Stimulated activated CD8-positive, alpha-beta memory T cell treated with anti-CD3 and anti-CD28 coated beads, Interleukin-4, amount 100 ng/mL, for 48 hours (primary cell): ENCODE results near the gene POU2AF2.
"Not testable (repeated sequence)": the region's sequence is repeated elsewhere in the genome, so short reads cannot be mapped to it uniquely, and the experiment has no call there.

ENCODE experiments used
- DNase-seq: peaks from one replicate; pipeline ENCODE4 v3.0.0-alpha.2; 2020

The POU2AF2 gene

DNA sequence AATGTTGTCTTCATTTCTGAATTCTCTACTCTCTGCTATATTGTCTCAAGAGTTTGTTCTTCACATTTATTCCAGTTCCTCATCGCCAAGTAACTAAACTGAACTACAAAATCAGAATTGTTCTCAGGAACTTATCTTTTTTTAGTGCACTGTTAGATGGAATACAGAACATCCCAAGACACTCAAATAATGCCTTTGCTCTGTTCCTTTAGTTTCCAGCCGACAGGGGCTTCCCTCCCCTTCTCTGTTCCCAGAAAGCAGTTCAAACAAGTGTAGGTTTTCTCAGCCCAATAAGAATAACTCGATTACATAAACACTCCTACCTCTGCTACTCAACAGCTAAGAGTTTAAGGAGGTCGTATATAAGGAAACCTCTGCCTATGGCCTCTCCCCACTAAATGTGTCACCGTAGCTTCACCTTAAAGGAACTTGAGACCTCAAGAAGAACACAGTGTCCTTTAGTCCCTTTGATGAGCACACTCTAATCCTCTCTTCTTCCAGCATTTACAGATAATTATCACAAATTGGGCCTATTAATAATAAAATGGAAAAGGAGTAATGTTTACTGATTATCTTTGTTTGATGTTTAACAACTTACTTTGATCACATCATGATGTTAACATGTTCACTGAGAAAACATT lies 59.8 kb downstream of the POU2AF2 start:
- DNase-seq = no peak

DNA sequence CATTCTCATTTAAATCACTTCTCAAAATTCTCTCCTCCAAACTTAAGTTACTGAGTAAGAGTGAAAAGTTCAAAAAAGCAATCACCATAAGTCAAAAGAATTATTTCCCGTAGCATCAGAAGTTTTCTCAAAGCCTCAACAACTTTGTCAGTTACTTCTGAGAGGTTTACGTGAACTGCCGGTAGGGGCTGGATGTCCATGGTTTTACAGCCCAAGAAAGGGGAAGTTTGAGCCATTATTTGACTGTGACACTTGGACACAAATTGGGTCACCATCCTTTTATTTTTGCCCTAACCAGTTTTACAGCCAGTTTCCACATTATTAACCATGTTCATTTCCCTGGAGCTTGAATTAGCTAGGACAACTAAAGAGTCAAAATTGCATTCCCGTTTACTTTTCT lies 60.4 kb downstream of the POU2AF2 start:
- no peak for DNase-seq

DNA sequence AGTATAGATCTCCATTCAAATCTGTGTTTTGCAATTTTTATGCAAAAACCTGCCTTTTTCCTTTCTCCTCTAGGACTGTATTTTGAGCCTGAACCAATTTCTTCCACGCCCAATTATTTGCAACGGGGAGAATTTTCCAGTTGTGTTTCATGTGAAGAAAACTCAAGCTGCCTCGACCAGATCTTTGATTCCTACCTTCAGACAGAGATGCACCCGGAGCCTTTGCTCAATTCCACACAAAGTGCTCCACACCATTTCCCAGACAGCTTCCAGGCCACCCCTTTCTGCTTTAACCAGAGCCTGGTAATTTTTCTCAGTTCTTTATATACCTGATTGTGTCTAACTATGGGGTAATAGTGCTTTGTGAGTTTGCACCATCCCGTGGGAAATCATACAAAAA lies 60.8 kb downstream of the POU2AF2 start:
- no peak for DNase-seq

DNA sequence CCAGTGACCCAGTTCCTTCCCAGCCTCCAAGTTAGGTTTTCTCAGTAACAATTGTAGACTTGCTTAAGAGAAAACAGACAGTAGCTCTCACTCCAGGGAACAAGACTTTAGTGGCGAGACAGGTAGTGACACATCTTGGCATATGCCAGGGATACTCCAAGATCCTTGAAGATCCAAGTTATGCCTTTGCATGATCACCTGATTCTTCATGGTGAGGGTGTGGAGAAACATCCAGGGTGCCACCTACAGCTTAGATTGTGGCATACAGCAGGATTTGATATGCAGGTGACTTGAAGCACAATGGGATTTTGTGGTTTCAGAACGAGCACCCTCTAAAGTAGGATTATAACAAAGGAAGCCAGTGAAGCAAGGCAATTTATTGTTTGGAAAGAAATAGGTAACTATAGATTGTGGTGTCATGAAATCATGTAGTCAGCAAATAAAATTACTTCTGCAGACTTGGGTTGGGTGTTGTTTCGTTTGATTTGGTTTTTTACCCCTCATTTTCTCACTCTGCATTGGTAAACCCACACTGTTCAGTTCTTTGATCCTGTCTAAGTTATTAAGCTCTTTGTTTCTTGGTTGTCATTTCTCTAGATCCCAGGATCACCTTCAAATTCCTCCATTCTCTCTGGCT lies 62.1 kb downstream of the POU2AF2 start:
- DNase-seq = no peak

DNA sequence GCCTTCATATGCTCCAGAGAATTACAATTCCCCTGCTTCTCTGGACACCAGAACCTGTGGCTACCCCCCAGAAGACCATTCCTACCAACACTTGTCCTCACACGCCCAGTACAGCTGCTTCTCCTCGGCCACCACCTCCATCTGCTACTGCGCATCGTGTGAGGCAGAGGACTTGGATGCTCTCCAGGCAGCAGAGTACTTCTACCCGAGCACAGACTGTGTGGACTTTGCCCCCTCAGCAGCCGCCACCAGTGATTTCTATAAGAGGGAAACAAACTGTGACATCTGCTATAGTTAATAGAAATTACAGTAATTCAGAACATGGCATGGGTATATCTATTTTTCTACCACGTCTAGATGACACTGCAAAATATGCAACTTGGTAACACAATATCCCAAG lies 62.6 kb downstream of the POU2AF2 start:
- DNase-seq = no peak

DNA sequence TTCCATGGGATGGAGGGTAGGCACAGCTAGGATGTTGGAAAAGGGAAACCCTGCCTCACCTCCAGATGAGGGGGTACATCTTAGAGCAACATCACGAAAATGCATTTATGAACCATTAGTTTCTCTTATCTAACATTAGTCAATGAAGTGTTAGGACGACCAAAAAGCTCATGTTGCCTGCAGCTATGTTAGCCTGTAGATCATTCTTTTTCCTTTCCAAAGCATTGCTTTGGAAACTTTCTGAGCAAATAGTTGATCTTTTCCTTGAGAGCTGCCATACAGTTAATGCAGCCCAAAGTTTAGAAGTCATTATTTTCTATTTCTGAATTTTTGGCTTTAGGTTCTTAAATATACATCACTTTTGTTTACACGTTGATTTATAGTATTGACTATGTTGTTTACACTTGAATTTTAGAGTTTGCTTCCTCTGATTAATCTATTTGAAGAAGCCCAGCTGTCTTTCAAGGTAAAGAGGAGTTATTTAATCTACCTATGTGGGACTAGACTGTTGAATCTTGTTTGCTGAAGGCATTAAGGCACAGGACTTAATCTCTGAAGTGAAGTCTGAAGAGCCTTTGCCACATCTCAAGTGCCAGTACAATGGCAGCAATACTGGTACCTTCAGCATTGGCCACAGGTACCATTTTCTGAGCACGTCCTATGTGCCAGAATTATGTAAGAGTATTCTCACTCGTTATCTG lies 63.8 kb downstream of the POU2AF2 start:
- DNase-seq = no peak

DNA sequence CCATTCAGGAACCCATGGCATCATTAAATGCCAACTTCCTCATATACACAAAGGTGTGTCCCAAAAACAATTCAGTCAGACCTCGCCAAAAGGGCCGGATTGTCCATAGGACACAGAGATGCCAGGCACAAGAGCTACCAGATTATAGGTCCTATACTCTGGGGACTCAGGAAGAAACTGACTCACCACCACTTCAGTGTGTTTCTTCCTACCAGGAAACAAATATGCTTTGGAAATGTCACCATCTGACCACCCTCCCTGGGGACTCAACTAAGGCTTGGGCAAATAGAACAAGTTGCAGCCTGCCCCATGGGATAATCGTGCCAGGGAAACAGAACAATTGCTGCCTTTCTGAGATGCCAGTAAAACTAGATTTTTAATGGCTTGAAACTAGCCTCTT lies 64.6 kb downstream of the POU2AF2 start:
- no peak for DNase-seq

DNA sequence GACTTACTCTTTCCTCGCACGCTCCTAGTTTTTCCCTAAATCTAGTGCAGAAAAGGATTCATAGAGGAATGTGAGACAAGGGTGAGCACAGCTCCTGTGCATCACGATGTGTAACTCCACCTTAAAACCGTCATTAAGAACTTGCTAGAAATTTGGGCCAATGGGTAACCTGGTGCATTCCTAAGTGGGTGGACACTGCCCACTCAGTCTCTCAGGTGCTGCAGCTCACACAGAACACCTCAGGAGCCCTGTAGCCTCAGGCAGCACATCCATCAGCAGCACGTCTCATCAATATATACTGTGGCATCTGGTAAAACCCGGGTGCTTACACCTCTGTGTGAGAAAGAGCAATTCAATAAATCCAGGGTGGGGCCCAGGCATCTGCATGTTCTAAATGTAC lies 65.2 kb downstream of the POU2AF2 start:
- DNase-seq = no peak

DNA sequence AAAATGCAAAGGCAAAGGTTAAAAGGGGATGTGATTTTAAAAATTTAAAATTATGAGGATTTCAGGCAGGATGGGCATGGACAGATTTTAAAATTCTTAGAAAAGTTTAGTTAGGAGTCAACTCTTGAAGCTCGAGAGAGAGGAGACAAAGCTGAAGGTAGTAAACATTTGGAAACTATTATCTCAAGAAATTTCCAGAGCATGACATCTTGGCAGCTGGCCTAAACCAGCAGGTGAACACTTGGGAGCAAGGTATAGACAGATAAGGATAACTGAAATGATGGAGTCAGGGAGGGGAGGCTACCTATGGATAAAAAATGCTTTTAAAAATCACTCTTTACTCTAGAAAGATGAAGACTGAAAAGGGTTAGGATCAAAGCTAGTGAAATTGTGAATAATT lies 66.6 kb downstream of the POU2AF2 start:
- no peak for DNase-seq

DNA sequence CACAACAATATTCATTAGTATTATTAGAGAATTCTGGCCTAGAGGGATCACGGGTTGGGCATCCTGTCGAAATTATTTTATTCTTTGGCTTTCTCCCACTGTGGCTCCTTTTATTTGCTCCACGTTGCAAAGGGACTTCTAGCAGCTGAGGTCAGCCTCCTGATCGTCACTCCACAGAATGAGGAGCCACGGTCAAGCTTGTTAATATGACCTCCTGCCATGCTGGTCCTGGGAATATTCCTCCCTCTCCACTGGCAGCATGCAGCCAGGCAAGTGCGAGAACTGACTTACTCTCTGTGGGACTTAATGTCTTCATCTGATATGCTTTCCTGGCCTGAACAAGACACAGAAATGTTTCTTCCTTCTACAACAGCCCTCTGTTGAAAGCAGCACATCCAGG lies 73.8 kb downstream of the POU2AF2 start:
- DNase-seq = no peak

DNA sequence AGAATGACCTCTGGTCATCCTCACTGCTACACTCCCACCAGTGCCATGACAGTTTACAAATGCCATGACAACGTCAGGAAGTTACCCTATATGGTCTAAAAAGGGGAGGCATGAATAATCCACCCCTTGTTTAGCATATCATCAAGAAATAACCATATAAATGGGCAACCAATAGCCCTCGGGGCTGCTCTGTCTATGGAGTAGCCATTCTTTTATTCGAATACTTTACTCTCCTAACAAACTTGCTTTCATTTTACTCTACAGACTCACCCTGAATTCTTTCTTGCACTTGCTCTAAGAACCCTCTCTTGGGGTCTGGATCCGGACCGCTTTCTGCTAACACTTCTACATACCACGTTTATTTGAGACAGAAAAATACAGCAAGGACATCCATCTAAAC lies 74.7 kb downstream of the POU2AF2 start:
- not testable (repeated sequence) for DNase-seq

DNA sequence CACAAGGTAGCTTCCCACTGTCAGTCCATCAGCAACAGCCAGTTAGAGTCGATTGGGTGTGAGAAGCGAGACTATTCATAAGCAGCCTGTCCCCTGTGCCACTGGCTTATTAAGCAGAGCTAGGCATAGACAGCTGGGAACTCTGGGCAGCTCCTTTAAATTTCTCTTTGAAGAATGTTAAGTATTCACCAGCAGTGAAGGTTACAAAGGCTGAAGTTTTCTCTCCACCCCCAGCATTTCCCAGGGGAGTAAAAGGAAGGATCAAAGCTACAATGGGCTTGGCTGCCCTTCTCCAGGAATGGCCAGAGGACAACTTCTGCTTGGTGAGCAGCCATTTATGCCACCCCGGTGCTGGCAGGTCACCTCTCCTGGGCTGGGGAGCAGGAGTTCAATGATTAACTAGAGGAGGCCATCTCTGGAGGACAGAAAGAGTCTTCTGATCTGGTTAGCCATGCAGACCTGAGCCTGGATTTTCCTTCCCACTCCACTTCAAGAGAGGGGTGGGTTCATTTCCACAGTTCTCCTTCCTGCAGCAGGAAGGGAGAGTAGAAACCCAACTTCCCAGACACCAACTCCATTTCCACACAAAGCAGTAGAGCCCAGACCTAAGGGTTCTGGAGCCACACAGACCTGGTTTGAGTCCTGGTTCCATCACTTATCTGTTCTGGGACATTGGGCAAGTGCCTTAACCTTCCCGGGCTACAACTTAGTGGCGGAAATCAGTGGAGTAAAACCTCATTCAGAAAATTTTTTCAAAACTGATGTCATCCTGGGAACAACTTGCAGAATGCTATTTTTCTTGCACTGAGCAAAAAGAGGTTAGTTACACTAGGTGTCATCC lies 75.4 kb downstream of the POU2AF2 start:
- no peak for DNase-seq

DNA sequence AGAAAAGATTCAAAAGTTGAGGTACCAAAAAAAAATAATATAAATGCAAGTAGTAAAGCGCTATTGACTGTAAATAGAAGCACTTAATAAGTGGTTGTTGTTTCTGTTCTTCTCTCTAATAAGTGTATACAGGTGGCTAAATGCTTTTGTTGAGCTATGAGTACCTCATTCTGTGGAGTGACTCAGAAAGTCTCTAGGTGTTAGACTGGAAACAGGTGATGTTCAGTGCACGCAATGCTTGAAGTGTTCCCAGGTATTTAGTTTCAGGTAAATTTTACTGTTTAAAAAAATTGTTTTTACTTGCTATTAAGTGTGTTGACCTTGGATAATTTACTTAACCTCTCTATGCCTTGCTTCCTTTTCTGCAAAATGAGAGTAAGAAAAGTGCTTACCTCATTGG lies 77.0 kb downstream of the POU2AF2 start:
- no peak for DNase-seq

DNA sequence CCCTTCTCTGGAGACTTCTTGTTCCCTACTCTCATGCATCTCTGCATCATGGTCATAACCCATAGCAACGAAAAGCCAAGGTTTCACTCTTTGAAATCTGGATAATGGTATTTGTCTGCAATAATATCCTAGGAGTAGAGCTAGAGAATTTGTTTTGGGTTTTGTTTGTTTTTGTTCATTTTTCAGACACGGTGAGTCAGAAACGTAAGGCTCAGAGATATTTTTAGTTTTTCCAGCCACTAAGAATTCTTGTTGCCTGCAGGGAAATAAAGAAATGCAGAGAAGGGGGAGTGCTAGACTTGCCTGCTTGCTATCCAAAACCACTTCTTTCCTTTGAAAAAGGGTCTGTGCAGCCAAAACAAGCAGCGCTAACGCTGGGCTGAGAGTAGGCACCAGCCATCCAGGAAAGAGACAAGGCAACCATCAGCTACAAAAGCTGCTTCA lies 78.8 kb downstream of the POU2AF2 start:
- no peak for DNase-seq

DNA sequence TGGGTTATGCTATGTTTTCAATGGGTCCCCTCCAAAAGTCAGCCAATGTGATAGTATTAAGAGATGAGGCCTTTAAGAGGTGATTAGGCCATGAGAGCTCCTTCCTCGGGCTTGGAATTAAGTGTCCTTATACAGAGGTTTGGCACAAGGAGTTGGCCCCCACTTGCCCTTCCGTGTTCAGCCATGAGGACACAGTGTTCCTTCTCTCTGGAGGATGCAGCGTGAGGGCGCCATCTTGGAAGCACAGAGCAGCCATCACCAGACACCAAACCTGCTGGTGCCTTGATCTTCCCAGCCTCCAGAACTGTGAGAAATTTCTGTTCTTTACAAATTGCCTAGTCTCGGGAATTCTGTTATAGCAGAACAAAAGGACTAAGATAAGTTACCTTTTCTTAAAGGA lies 79.7 kb downstream of the POU2AF2 start:
- no peak for DNase-seq

DNA sequence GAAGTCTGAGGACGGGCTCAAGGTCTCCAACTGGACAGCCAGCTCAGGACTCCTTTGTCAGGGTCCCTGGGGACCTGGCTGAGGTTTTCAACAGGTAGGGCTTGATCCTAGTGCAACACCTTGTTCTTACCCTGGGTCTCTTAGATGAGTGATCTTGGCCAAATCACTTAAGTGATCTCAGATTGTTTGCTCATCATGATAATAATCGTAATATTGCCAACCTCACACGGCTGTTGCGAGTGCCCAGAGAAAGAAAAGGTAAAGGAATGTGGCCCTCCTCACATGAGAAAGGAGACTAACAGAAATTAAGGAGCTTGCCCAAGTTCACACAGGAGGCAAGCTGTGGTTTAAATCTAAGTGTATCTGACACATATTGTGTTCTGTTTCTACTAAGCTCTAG lies 81.3 kb downstream of the POU2AF2 start:
- DNase-seq = no peak

DNA sequence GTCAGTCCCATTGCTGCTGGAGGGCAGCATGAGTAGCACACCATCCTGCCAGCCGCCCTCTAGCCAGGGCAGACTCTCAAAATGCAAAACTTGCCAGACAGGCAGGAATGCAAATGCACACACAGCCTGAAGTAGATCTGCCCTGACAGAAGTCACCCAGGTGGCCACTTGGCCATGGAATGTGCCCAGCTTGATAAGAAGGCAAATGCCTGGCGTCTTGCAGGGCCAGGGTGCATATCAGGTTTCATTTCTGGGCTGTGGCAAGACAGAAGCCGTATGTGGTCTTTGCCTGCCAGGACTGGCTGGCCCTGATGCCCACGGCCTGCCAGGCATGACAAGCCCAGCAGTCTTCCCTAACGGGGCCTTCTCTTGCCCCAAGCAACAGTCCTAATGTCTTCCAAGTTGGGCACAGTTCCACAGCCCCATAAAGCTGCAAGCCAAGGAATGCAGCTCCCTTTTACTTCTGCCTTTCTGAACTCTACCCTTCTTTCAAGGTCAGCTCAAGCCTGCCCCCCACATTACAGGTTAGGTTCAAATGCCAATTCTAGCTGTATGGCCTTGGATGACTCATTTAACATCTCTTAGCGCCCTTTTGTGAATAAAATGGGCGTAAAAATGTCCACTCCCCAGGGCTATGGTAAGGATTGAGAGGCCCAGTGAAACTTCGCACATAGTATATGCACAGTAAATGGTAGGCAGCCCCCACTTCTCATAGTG lies 82.5 kb downstream of the POU2AF2 start:
- no peak for DNase-seq

DNA sequence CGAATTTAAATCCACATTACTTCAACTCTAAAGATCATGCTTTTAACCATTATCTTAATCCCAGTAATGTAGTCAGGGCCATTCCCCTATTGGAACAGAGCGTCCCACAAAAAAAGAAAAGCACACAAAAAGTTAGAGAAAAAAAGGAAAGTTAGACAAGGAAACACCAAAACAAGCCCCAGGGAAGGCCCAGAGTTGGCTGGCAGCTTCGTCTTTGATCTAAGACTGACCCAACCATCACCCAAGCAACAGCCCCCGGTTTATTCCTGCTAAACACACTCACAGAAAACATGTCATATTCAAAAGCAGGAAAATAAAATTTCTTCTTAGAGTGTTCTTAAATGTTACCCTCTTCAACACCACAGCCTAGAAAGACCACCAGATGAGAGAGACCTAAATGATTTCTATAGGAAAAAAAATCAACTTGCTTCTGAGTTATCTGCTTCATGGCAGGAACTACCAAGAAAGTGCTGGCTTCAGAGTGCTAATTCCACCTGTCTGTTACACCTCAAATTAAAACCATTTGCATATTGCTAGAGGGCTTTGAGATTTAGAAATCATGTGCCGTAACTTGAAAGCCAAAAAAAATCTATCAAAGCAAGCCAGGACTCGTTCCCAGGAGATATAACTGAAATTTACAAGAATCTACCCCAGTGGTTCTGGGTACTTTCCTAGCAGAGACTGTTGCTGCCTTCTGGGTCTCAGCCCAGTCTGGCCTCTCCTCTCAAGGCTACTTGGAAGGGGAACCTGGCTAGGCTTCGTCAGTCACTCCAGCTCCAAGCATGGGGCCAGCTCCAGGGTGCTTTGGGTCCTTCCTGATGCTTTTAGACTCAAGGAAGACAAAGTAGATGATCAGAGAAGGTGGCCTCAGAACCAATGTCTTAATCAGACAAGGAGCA lies 84.0 kb downstream of the POU2AF2 start:
- DNase-seq = no peak

DNA sequence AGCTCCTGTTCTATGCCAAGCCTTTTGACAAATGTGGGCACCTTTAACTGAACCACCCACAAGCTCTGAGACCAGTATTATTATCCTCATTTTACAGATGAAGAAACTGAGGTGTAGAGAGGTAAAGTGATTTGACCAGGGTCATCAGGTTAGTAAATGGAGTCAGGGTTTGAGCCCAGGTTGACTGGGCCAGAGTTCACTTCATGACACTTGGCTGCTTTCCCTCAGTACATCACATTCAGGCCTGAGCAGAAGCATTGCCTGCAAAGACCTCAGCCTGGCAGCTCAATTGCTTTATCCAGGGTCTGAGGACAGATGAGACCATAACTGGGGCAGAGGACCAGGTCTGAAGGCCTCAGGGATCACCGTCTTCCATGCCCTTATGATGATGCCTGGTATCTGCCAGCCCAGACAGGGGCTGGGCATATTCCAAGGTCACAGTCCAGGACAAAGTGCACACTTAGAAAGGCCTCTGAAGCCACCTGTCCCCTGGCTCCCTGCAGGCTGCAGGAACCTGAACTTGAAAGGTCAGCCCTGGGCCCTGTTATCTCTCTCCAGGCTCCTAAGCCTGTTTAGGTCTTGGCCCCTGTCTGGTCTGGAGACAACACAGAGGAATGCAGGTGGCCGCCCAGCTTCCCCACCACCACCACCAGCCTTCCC lies 84.8 kb downstream of the POU2AF2 start:
- no peak for DNase-seq

DNA sequence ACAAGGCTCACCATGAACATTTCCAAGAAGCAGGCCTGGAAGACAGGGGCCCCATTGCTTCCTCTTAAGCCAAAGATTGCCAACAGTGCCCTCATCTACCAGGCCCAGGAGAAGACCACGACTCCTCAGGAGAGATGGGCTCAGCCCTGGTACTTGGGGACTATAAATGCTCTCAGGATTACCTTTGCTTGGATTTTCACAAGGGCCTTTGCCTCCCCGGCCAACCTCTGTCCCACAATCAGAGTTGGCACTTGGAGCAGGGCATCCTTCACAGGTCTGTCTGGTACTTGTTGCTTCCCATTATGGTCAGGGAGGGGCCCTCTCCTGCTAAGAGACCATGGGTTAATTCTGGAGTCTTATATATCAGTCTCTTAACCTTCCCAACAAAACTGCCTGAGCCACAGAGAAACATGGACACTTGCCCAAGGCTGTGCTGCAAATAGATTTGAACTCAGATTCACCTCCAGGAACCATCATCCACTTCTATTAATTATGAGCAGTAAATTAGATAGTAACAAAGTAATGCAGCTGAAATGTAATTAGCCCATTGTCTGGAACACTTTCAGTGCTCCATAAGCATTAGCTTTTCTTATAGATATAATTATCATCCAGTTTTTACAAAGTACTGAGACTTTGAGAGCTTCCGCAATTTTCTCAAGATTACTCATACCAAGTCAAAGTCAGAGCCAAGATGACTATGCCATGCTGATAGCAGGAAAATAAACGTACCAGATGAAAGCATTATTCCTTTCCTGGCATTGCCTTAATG lies 86.4 kb downstream of the POU2AF2 start:
- DNase-seq = no peak
